Neural progenitor cell (in vitro differentiated cells): ENCODE measurements around the gene FAM131B.

Experiments
- CTCF ChIP-seq: fragments of 200-600 bp; sonication (generic); IDR thresholded peaks from 2 replicates; pipeline ENCODE4 v1.5.1; 2017; ENCODE audit warnings: antibody characterized with exemption, mild to moderate bottlenecking
- EZH2 ChIP-seq: fragments of 200-600 bp; sonication (generic); IDR thresholded peaks from 2 replicates; pipeline ENCODE4 v1.6.1; 2017; ENCODE audit warnings: antibody characterized with exemption, mild to moderate bottlenecking, moderate library complexity
- EZH2phosphoT487 ChIP-seq: fragments of 200-600 bp; sonication (generic); IDR thresholded peaks from 2 replicates; pipeline ENCODE4 v1.6.1; 2017; ENCODE audit warnings: antibody characterized with exemption

- TF ChIP-seq CTCF (no peak), EZH2 (no peak), EZH2phosphoT487 (no peak)
Observed at GRCh38 chr7:143396182-143396581, 33.7 kb upstream of the FAM131B start.
